OCI-LY1 (cell line): ENCODE measurements around the gene SEMA5A.

ENCODE experiments used
- EZH2 ChIP-seq: fragments of 200-600 bp; sonication (generic), shearing (Covaris generic); IDR thresholded peaks from 2 replicates; pipeline ENCODE4 v1.8.0; 2017; ENCODE audit warnings: borderline replicate concordance, mixed run types, mild to moderate bottlenecking, antibody characterized with exemption, low read length, moderate library complexity, mixed read lengths
- TF ChIP-seq, protein P1 (sequence below): fragments of 200-600 bp; sonication (generic), shearing (Covaris generic); IDR thresholded peaks from 2 replicates; pipeline ENCODE4 v1.5.1; 2017; ENCODE audit warnings: mild to moderate bottlenecking, antibody characterized with exemption, low read length, moderate library complexity, mixed read lengths

DNA sequence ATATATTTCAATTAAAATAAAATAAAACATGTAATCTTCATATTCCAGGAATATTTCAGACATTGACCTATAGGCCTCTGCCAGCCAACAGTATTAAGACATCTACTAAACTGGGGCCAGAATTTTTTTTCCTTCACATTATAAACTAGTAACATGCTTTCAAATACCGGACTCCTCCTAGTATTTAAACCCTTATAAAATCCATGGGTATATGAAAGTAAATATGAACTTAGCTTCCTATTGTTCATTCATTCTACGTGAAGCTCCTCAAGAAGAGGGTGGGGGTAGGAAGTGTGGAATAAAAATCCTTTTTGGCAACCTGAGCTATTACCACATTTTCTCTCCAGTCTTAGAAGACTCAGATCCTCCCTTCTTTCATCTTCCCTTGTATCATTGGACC lies 16.4 kb downstream of the SEMA5A start:
- TF ChIP-seq, protein P1, sequence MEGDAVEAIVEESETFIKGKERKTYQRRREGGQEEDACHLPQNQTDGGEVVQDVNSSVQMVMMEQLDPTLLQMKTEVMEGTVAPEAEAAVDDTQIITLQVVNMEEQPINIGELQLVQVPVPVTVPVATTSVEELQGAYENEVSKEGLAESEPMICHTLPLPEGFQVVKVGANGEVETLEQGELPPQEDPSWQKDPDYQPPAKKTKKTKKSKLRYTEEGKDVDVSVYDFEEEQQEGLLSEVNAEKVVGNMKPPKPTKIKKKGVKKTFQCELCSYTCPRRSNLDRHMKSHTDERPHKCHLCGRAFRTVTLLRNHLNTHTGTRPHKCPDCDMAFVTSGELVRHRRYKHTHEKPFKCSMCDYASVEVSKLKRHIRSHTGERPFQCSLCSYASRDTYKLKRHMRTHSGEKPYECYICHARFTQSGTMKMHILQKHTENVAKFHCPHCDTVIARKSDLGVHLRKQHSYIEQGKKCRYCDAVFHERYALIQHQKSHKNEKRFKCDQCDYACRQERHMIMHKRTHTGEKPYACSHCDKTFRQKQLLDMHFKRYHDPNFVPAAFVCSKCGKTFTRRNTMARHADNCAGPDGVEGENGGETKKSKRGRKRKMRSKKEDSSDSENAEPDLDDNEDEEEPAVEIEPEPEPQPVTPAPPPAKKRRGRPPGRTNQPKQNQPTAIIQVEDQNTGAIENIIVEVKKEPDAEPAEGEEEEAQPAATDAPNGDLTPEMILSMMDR = no peak
- no peak for TF ChIP-seq EZH2
